HepG2 (cell line): ENCODE data around the gene CEP44. TPM values are rescaled to one million over a fixed set of nuclear protein-coding genes. Genes with fewer than 3 reads are reported as not detected.

Experiments used
- ADNP ChIP-seq: sonication (generic); formaldehyde crosslinking; IDR thresholded peaks from 2 replicates; pipeline ENCODE4 v1.4.0; 2020; ENCODE audit warnings: missing genetic modification reagents
- ATF7 ChIP-seq, 2 experiments: fragments of 450-650 bp in 1 of 2; sonication (generic) in 1 of 2; formaldehyde crosslinking in 1 of 2; IDR thresholded peaks; 2 replicates each; pipeline versions ENCODE4 v1.4.0 to v1.6.1; 2016 to 2020; ENCODE audit warnings: antibody characterized with exemption in 1 of 2, mild to moderate bottlenecking in 1 of 2, missing genetic modification reagents in 1 of 2
- ESRRA ChIP-seq: sonication (generic); formaldehyde crosslinking; IDR thresholded peaks from 2 replicates; pipeline ENCODE4 v1.5.1; 2020; ENCODE audit warnings: mild to moderate bottlenecking, low read depth, missing genetic modification reagents
- HMGXB3 ChIP-seq: sonication (generic); formaldehyde crosslinking; IDR thresholded peaks from 2 replicates; pipeline ENCODE4 v1.4.0; 2020; ENCODE audit warnings: missing genetic modification reagents, borderline replicate concordance
- KLF11 ChIP-seq: IDR thresholded peaks from 2 replicates; pipeline ENCODE4 v1.6.1; 2016; ENCODE audit warnings: missing compliant biosample characterization
- LCORL ChIP-seq, 2 experiments: fragments of 450-650 bp in 1 of 2; sonication (generic) in 1 of 2; formaldehyde crosslinking in 1 of 2; IDR thresholded peaks; 2 replicates each; pipeline versions ENCODE4 v1.5.0 to v1.6.1; 2017 to 2020; ENCODE audit warnings: antibody characterized with exemption in 1 of 2, missing genetic modification reagents in 1 of 2
- MAX ChIP-seq: IDR thresholded peaks from 2 replicates; pipeline ENCODE4 v1.6.1; 2012; ENCODE audit warnings: inconsistent platforms
- MED1 ChIP-seq: sonication (generic); formaldehyde crosslinking; IDR thresholded peaks from 2 replicates; pipeline ENCODE4 v1.4.0; 2020; ENCODE audit warnings: missing genetic modification reagents
- NFYC ChIP-seq: IDR thresholded peaks from 2 replicates; pipeline ENCODE4 v1.6.1; 2016; ENCODE audit warnings: missing genetic modification reagents, missing compliant biosample characterization
- NR3C1 ChIP-seq: sonication (generic); formaldehyde crosslinking; IDR thresholded peaks from 2 replicates; pipeline ENCODE4 v1.4.0; 2020; ENCODE audit warnings: missing genetic modification reagents
- PBX2 ChIP-seq: IDR thresholded peaks from 2 replicates; pipeline ENCODE4 v1.6.1; 2016; ENCODE audit warnings: control low read depth
- RAD21 ChIP-seq: fragments of 450-650 bp; formaldehyde crosslinking; IDR thresholded peaks from 2 replicates; pipeline ENCODE4 v1.5.0; 2020; ENCODE audit warnings: mild to moderate bottlenecking
- REPIN1 ChIP-seq: sonication (generic); formaldehyde crosslinking; IDR thresholded peaks from 2 replicates; pipeline ENCODE4 v1.8.0; 2022; ENCODE audit warnings: missing genetic modification reagents, low read depth, mild to moderate bottlenecking, borderline replicate concordance
- SP1 ChIP-seq, 2 experiments: fragments of 450-650 bp in 1 of 2; sonication (generic) in 1 of 2; formaldehyde crosslinking in 1 of 2; IDR thresholded peaks; 2 replicates each; pipeline versions ENCODE4 v1.4.0 to v1.6.1; 2016 to 2020; ENCODE audit warnings: missing genetic modification reagents in 1 of 2
- SRSF1 ChIP-seq: fragments of 200-400 bp; formaldehyde crosslinking; optimal IDR thresholded peaks from 2 replicates; pipeline ENCODE3; 2017; ENCODE audit warnings: mild to moderate bottlenecking, low read depth, low read length, moderate library complexity
- TRIM24 ChIP-seq: sonication (generic); formaldehyde crosslinking; IDR thresholded peaks from 2 replicates; pipeline ENCODE4 v1.8.0; 2022; ENCODE audit warnings: mild to moderate bottlenecking, missing genetic modification reagents
- TSC22D2 ChIP-seq: sonication (generic); formaldehyde crosslinking; IDR thresholded peaks from 2 replicates; pipeline ENCODE4 v1.5.1; 2020; ENCODE audit warnings: missing genetic modification reagents, mild to moderate bottlenecking, borderline replicate concordance
- ZBTB7B ChIP-seq: sonication (generic); formaldehyde crosslinking; IDR thresholded peaks from 2 replicates; pipeline ENCODE4 v1.4.0; 2020; ENCODE audit warnings: missing genetic modification reagents
- ZFYVE20 ChIP-seq: sonication (generic); formaldehyde crosslinking; IDR thresholded peaks from 2 replicates; pipeline ENCODE4 v1.8.0; 2023; ENCODE audit warnings: low read depth, mild to moderate bottlenecking, moderate library complexity, missing genetic modification reagents, borderline replicate concordance
- ZMYM2 ChIP-seq: sonication (generic); formaldehyde crosslinking; IDR thresholded peaks from 2 replicates; pipeline ENCODE4 v1.8.0; 2022; ENCODE audit warnings: mild to moderate bottlenecking, missing genetic modification reagents
- ZNF10 ChIP-seq: sonication (generic); formaldehyde crosslinking; IDR thresholded peaks from 2 replicates; pipeline ENCODE4 v1.4.0; 2020; ENCODE audit warnings: mild to moderate bottlenecking, low read depth, missing genetic modification reagents, borderline replicate concordance
- ZNF180 ChIP-seq: sonication (generic); formaldehyde crosslinking; IDR thresholded peaks from 2 replicates; pipeline ENCODE4 v1.4.0; 2020; ENCODE audit warnings: low read depth, missing genetic modification reagents, borderline replicate concordance
- ZNF547 ChIP-seq: sonication (generic); formaldehyde crosslinking; IDR thresholded peaks from 2 replicates; pipeline ENCODE4 v1.5.1; 2020; ENCODE audit warnings: mild to moderate bottlenecking, missing genetic modification reagents
- ZNF556 ChIP-seq: sonication (generic); formaldehyde crosslinking; IDR thresholded peaks from 2 replicates; pipeline ENCODE4 v1.4.0; 2020; ENCODE audit warnings: mild to moderate bottlenecking, missing genetic modification reagents, borderline replicate concordance
- ZNF83 ChIP-seq: sonication (generic); formaldehyde crosslinking; IDR thresholded peaks from 2 replicates; pipeline ENCODE4 v1.4.0; 2020; ENCODE audit warnings: missing genetic modification reagents, mild to moderate bottlenecking, borderline replicate concordance
- ZNF891 ChIP-seq: sonication (generic); formaldehyde crosslinking; IDR thresholded peaks from 2 replicates; pipeline ENCODE4 v1.5.0; 2020; ENCODE audit warnings: mild to moderate bottlenecking, missing genetic modification reagents
- polyA plus RNA-seq, 8 experiments: library from polyadenylated mRNA; depleted of rRNA in 3 of 8; stranded (reverse) in 7 of 8; unstranded in 1 of 8; fragments of >200 nt; fragmentation: Illumina TruSeq in 4 of 8; extraction: Trizol in 4 of 8; gene quantifications; 2 replicates each; pipeline versions ENCODE4 v1.2.1 to v1.2.3, GENCODE V29; 2011 to 2016; ENCODE audit warnings: low read depth in 4 of 8, missing spikeins in 1 of 8, mixed read lengths in 1 of 8; ENCODE audit not compliant: insufficient read depth in 1 of 8
- total RNA-seq, 5 experiments: library from RNA; depleted of rRNA; stranded (reverse); fragments of >200 nt; fragmentation: Illumina TruSeq; extraction: Trizol; gene quantifications; 2 replicates each; pipeline ENCODE4 v1.2.3, GENCODE V29; 2016; ENCODE audit warnings: low read depth in 1 of 5

The CEP44 gene
- total and polyA plus RNA-seq, 2 of the 13 experiments (the other 11 are each of a cell fraction or from before 2014, with no cell fraction given) = 5.5 to 11.9 TPM

GRCh38 chr4:174282836-174283506, 740 bp upstream of the CEP44 start (continued):
- TF ChIP-seq ATF7 (IDR thresholded peaks at IDR 0.05) (no peak), ATF7 (CRISPR knock-in tag; IDR thresholded peaks at IDR 0.05) (no peak), NR3C1 (no peak), TSC22D2 (CRISPR knock-in tag) (no peak), ZNF83 (CRISPR knock-in tag) (no peak), RAD21 (CRISPR knock-in tag) (no peak), MED1 (CRISPR knock-in tag) (no peak), ZNF180 (no peak), ZNF891 (CRISPR knock-in tag) (no peak), MAX (no peak), ZNF556 (CRISPR knock-in tag) (no peak), NFYC (CRISPR knock-in tag) (peak; percentile 95), KLF11 (CRISPR knock-in tag) (no peak), PBX2 (CRISPR knock-in tag) (peak; percentile 95), LCORL (IDR thresholded peaks at IDR 0.05) (no peak), LCORL (CRISPR knock-in tag; IDR thresholded peaks at IDR 0.05) (no peak), ESRRA (no peak), SP1 (IDR thresholded peaks at IDR 0.05) (no peak), SP1 (CRISPR knock-in tag; IDR thresholded peaks at IDR 0.05) (0 out of 2 replicates have a peak, but pooled peaks have one; percentile 32), HMGXB3 (CRISPR knock-in tag) (no peak), TRIM24 (CRISPR knock-in tag) (no peak), ZBTB7B (no peak), ZNF547 (CRISPR knock-in tag) (0 out of 2 replicates have a peak, but pooled peaks have one; percentile 10), SRSF1 (peak; percentile 3), ADNP (CRISPR knock-in tag) (no peak), ZMYM2 (CRISPR knock-in tag) (no peak), ZNF10 (CRISPR knock-in tag) (no peak), ZFYVE20 (CRISPR knock-in tag) (no peak), REPIN1 (CRISPR knock-in tag) (no peak)
